Right renal cortex interstitium (tissue), 3 donors: Measurements from ENCODE around the gene B4GALNT1. TPM values are rescaled to one million over a fixed set of nuclear protein-coding genes. Genes with fewer than 3 reads are reported as not detected.
"Not testable (repeated sequence)": the region's sequence is repeated elsewhere in the genome, so short reads cannot be mapped to it uniquely, and the experiment has no call there.

Experiments
- DNase-seq, 3 donors: peaks; one replicate each; pipeline ENCODE4 v3.0.0-alpha.2; 2013; ENCODE audit warnings: low read depth in 3 of 3, low spot score in 2 of 3
- polyA plus RNA-seq, 3 donors: library from polyadenylated mRNA; unstranded; fragments of 120-200 nt; gene quantifications; one replicate each; pipeline ENCODE4 v1.2.1, GENCODE V29; 2013; ENCODE audit not compliant: insufficient read length in 3 of 3

Gene B4GALNT1
- polyA plus RNA-seq, 3 donors = 0.37 to 0.75 (median 0.64) TPM

DNA sequence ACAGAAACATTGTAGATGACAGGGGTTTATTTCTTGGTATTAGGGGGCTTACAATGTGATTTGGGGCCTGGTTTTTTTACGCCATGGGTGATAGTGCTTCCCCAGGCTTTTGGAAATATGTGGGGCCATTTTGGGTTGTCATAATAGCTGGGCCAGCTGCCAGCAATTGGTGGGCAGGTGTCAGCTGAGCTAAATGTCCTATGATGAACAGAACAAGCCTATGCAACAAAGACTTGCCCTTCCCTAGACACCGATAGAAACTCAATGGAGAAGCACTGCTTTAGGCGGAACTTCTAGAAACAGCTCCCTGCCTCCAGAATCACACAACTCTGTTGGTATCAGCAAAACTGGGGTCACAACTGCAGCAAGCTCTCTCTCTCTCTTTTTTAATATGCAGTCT, 5.1 kb upstream of the B4GALNT1 start:
- DNase-seq = no peak

DNA sequence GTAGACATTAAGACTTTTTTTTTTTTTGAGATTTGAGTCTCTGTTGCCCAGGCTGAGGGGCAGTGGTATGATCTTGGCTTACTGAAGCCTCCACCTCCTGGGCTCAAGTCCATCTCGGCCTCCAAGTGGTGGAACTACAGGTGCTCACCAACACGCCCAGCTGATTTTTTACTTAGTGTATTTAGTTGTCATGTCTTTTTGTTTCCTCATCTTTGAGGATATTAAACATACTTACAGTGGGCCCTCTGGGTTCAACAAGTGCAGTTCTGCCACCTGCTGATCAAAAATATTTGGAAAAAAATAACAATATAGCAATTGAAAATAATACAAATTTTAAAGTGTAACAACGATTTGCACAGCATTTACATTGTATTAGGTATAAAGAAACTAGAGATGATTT, 4.4 kb upstream of the B4GALNT1 start:
- no peak for DNase-seq

DNA sequence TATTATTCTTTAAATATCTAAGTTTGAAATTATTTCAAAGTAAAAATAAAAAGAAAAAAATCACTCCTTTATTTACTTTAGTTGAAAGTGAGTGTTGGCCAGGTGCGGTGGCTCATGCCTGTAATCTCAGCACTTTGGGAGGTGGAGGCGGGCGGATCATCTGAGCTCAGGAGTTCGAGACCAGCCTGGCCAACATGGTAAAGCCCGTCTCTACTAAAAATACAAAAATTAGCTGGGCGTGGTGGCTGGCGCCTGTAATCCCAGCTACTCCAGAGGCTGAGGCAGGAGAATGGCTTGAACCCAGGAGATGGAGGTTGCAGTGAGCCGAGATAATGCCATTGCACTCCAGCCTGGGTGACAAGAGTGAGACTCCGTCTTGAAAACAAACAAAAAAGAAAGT, 3.7 kb upstream of the B4GALNT1 start:
- DNase-seq = not testable (repeated sequence)

DNA sequence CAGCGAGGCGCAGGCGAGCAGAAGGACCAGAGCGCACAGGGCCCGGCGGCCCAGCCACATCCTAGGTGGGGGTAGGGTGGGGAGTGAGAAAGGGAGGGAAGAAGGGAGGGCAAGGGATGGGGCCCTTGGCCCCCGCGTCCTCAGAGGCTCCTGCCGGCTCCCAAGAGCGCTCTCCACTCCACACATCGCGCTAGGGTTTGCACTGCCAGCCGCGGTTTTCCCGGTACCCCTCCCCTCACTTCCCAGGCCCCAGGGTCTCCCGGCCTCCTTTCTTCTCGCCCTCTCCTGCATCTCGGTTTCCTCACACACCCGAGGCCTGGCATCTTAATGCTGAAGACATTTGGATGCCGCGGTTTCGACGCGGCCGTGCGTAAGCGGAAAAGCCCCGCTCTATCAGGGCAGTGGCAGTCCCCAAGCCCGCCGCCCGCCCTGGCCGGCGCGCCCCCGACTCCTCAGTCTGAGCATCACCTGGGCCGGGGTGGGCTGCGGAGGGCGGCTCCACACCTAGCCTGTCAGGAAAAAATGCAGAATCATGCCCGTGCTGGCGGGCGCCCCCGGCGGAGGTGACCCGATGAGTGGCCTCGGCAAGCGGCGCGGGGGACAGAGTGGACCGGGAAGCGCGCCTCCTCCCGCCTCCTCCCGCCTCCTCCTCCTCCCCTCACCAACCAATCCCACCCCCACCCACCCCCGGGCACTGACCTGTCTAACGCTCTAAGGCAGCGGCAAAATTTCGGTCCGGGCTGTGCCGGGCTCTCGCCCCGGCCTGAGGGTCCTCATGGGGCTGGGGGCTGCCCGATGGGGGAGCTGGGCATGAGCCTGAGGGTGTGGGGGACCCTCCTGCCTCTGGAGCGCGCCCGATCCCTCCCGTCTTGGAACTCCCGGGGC, 686 bp downstream of the B4GALNT1 start:
- no peak for DNase-seq

DNA sequence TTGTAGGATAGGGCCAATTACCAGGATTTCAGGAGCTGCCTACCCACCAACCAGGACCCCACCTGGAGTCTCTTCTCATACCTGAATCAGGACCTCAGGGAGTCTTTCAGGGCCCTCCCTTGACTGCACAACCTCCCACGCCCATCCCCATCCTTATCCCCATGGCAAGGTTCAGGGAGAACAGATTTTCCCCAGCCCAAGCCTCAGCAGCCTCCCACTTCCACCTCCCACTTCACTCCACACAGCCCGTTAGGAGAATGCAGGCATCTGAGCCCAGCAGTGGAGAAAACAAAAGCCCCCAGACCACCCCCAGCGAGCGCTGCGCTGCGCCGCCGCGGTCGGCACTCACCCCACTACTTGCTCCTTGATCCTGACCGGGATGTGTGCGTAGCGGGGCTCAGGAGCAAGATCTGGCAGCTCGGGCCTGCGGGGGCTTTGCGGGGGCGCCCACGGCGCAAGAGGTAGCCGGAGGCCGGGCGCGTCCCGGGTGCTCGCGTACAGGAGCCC, 1.4 kb downstream of the B4GALNT1 start:
- DNase-seq = no peak

DNA sequence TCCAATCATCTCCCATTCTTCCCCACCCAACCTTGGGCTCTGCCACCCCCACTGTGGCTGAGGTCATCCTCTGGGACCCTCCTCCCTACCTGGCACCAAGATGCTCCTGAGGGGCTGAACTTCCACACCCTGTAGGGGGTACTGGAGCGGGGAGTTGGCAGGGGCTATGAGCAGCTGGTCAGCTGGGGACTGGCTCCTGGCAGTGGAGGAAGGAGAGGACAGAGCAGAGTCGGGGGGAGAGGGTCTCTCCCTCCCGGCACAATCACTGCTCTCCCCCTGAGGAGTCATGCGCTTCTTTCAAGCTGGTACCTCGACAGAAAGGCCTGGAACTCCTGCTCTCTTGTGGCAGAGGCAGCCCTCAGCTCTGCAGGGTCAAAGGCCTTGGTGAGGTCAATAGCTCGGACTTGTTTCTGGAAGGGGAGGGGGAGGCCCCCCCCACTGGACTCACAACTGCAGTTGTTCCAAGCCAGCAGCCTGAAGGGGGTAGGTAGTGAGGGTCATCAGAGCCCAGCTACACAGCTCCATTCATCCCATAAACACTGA, 2.0 kb downstream of the B4GALNT1 start:
- no peak for DNase-seq

DNA sequence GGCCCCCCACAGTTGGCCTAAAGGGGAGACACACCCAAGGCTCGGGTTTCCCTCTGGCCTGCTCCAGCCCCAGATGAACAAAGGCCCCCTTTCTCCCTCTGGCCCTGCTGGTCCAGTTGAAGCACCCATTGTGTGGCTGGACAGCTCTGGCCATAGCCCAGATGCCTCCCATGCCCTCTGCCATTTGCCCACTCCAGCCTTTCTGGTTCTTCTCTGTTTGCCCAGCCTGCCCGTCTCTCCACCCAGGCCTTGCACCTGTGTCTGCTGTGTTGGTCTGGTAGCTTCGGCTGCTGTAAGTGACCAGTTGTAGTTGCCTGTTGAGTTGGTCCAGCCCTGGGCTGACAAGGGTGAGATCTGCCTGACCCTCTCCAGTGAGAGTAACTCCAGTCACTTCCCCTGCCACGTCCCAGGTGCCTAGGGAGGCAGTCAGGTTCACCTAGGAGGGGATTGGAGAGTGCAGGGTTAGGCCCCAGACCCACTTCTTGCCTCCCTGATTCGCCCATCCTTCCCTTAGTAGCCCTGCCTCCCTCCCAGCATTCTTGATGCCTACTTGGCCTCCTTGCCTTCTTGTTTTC, 3.0 kb downstream of the B4GALNT1 start:
- DNase-seq = no peak

DNA sequence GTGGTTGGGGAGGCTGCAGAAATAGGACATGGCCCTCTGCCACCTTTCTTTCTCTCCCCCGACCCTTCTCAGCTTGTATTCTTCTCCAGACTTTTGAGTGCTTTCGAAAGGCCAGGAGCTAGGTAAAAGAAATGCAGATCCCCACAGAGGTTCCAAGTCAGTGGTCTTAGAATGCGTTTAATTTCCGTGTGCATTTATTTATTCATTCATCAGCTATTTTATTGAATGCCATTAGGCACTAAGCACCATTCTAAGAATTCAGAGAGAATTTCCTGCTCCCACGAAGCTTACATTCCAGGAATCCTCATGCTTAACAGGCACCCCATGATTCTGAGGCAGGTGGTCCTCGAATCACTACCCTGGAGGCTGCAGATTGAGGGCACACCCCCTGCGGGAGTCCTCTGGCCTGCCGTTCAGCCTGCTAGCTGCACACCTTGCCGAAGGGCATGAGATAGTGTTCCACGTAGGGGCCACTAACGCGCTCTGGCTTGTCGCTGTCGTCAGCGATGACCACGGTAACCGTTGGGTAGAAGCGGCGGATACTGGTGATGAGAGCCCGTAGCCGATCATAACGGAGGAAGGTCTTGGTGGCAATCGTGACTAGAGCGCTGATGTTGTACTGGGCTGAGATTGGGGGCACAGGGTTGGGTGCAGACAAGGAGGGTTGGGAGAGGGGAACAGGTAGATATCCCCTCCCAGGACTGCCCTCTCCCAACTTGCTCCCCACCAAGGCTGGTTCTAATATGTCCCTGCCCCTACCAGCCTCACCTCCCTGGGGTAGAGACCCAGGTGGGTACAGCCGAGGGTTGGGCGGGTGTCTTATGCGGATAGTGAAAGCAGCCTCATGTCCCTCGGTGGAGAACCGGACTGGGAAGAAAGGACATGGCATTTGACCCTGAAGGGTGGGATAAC, 4.5 kb downstream of the B4GALNT1 start:
- no peak for DNase-seq

DNA sequence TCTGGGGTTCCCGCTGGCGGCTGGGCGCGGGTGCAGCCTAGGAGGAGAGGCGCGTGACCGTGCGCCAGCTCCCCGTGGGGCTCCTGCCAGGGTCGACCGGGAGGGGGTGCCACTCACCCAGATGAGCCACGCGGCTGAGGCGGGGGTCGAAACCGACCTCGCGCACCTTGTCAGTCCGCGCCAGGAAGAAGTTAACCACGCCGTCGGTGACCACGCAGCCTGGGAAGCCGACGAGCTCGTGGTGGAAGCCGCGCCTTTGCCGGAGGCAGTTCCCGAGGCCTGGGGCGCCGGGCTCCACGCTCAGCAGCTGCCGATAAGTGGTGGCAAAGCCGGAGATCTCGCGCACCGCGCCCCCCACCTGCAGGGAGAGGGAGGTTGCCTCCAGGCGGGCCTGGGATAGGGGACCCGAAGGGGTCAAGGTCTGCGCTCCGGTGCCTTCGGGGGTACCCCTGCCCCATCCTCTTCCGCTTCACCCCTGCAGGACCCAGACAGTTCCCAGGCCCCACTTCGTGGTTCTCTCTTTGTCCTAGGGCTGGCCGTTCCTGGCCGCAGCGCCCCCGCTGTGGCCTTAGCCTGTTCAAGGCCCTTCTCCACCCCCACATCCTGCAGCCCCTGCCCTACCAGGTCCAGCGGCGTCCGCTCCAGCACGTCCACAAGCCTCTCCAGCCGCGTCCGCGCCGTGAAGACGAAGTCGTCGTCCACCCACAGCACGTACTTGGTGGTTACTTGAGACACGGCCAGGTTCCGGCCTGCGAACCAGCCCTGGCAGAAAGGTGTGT, 5.3 kb downstream of the B4GALNT1 start:
- DNase-seq = no peak

DNA sequence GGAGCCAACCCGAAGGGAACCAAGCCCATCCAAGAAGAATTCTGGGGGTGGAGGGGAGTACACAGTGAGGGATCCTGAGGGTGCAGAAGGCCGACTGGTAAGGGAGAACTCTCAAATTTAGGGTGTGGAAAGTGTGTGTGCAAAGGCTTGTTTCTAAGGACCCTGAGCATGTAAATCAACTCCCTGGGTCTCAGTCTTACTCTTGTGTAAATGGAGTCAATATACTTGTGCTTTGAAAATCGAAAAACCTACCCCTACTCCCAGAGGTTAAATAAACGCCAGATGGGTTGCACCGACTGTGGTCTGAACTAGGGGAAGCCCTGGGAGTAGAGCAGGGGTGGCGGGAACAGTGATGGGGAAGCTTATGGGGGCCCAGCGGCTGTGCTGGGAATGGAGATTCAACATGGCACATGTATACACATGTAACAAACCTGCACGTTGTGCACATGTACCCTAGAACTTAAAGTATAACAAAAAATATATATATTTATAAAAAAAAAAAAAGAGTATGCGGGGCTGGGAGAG, 6.0 kb downstream of the B4GALNT1 start:
- no peak for DNase-seq

DNA sequence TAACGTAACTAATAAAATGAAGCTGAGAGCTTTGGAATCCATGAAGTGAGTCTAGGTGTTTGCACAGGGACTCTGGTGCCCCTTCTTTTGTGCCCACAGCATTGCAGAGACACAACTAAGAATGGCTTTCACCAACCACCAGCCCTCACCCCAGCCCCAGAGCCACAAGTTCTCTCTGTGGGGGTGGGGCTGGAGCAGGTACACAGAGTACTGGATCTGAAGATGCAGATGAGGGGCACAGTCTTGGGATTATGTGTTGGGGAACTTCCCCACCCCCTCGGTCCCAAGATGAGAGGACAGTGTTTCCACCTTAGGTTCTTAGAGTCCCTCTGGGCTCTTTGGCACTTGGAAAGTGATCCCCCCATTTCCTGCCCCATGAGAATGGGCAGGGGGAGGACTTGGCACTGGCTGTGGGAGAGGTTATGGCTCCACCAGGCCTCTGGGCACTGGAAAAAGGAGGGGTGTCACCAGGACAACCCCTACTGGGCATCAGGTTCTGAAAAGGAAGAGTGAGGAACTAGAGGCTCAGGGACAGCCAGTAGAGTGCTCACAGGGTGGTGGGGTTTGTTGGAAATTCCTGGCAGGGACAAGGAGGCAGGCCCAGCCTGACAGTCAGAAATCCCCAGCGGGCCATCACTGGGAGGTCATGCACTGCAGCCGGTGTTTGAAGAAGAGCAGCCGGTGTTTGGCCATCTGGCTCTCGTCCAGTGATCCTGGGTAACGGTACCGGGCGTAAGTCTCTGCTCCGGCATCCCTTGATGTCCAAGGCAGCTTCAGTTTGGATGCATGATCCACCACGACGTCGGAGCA, 6.7 kb downstream of the B4GALNT1 start:
- no peak for DNase-seq

DNA sequence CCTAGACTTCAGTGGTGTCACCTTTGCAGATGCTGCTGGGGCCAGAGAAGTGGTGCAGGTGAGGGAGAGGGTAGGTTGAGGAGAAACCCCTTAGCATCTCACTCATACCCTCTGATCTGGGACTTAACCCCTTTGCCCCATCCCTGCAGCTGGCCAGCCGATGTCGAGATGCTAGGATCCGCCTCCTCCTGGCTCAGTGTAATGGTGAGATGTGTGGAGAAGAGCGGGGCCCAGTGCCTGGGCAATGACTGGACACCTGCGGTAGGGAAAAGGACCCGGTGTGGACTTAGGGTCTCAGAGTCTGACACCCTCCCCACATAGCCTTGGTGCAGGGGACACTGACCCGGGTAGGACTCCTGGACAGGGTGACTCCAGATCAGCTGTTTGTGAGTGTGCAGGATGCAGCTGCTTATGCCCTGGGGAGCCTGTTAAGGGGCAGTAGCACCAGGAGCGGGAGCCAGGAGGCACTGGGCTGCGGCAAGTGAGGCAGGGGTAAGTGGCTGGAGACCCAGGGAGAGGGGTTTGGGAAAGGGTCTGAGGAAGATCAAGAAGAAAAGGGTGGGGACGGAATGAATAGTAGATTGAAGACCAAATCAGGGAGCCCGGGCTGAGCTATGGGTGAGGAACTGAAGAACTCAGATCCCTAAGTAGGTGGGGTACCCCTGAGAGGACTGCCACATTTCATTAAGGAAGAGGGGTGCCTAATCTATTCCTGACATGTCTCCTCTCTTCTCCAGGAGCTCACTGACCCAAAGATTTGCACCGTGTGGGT, 7.6 kb downstream of the B4GALNT1 start:
- no peak for DNase-seq

DNA sequence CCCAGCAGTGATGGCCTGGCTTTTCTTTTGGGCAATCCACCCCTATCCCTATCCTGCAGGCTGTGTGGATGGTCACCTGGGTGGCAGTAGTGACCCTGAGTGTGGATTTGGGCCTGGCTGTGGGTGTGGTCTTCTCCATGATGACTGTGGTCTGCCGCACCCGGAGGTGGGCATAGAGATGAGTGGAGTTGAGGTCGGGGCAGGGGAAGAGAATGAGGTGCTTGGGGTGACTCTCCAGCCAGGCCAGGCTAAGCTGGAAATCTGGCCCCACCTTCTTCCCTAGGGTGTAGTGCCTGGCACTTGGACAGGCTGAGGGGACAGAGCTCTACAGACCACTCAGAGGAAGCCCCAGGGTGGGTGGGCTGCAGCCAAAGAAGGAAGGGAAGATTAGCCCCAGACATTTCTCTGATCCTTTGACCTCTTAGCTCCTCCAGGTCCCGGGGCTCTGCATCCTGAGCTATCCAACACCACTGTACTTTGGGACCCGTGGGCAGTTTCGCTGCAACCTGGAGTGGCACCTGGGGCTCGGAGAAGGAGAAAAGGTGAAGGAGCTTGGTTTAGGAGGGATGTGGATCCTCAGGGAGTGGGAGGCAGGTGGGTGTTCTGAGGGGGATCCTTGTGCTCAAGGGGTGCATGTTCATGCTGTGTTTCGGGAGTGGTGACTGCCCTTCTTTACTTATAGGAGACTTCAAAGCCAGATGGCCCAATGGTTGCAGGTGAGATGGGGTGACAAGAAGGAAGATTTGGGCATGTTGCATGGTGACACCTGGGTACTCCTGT, 8.4 kb downstream of the B4GALNT1 start:
- no peak for DNase-seq

DNA sequence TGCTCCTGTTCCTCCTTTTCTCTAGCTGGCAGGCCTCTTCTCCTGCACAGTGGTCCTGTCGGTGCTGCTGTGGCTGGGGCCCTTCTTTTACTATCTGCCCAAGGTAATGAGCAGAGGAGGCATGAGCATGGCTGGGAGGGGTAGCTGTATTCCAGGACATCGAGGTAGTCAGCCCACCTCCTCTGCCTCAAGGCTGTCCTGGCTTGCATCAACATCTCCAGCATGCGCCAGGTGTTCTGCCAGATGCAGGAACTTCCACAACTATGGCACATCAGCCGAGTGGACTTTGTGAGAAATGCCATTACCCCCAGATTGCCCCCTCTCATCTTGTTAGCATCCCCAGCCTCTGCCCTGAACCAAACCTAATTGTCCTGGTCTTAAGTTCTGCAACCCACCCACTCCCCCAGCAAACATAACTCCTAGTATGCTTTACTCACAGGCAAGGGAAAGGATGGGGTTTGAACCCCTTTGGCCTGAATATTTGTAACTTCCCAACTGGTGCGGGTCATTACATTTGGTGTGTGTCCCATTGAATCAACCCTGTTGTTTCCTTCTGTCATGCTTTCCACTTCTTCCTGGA, 9.1 kb downstream of the B4GALNT1 start:
- DNase-seq = no peak

DNA sequence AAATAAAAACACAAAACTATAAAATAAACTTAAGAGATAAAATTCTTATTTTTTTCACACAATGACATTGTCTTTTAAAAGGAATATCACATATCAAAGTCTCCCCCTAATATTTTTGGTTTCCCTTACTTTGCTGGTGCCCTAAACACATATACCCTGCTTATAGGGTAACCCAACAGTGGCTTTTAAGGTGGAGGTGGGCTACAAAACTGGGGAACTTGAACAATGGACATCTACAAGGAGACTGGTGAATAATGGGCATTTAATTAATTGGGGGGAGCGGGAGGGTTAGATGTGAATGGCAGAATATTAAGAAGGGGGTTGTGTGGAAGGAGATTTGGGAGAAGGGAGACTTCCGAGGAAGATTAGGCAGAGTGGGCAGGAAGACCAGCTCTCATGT, 9.6 kb downstream of the B4GALNT1 start:
- DNase-seq = no peak

DNA sequence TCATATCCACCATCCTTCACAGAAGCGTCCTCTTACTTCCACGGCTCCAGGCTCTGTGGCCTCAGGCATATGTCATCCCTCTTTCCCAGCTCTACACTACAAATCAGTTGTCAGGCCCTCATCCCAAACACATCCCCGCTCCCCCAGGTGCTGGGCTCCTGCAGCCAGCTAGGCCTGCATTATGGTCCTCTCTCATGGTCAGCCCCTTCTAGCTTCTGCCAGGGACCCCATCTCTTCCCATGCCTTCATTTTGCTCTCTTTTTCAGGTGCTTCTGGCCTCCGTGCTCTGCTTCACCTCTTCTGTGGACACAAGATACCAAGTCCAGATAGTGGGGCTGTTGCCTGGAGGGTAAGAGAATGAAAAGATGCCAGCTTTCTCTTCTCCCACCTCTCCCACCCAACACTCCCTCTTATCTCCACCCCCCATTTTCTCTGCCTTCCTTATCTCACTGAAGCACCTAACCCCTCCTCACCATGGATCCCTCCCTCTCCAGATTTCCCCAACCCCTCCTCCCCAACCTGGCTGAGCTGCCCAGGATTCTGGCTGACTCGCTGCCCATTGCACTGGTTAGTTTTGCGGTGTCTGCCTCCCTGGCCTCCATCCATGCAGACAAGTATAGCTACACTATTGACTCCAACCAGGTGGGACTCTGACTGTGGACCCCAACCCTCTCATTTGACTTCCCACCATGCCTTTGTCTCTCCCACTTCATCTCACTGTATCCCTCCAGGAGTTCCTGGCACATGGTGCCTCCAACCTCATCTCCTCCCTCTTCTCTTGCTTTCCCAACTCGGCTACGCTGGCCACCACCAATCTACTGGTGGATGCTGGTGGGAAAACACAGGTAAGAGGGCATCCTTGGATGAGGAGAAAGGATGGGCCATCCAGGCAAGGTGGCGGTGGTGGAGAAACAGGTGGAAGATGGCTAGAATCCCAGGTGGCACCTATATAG, 10.4 kb downstream of the B4GALNT1 start:
- no peak for DNase-seq
